Body of pancreas (tissue), 4 donors: ENCODE results near the gene PIP5K1B.

Experiments
- POLR2A ChIP-seq, 3 donors: fragments of 450-650 bp; IDR thresholded peaks; one replicate each; pipeline ENCODE4 v1.6.1; 2016; ENCODE audit warnings: antibody characterized with exemption in 3 of 3, mild to moderate bottlenecking in 2 of 3
- TF ChIP-seq, protein P1 (sequence below), 7 experiments: fragments of 450-650 bp in 4 of 7; fragments of 200-600 bp in 3 of 7; sonication (generic) in 3 of 7; IDR thresholded peaks; one replicate each; pipeline ENCODE4 v1.5.1; 2016 to 2019; ENCODE audit warnings: antibody characterized with exemption in 7 of 7

DNA sequence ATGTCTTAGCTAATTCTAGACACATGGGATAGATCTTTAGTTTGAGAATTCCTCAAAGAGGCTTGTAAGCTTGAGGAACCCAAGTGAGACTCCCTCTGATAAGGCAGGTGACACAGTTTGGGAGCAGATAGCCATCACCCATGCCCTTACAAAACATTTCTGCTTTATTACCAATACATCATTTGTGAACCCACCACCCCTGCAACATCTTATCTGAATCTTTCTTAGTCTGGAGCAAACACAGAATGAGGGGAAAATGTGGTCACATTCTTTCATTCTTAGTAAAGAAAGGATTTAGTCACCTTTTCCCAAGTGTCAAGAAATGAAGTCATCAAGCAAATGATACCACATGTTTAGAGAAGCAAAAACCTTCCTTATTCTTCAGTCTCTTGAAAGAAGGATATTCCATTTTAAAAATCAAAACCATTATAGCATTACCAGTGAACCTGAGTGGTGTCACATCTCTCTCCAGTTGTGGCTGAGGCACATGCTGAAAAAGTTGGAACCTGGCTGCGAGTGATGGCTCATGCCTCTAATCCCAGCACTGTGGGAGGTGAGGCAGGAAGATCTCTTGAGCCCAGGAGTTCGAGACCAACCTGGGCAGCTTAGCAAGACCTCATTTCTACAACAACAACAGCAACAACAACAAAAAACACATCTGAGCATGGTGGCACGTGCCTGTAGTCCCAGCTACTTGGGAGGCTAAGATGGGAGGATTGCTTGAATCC lies 243.0 kb downstream of the PIP5K1B start:
- TF ChIP-seq, protein P1, sequence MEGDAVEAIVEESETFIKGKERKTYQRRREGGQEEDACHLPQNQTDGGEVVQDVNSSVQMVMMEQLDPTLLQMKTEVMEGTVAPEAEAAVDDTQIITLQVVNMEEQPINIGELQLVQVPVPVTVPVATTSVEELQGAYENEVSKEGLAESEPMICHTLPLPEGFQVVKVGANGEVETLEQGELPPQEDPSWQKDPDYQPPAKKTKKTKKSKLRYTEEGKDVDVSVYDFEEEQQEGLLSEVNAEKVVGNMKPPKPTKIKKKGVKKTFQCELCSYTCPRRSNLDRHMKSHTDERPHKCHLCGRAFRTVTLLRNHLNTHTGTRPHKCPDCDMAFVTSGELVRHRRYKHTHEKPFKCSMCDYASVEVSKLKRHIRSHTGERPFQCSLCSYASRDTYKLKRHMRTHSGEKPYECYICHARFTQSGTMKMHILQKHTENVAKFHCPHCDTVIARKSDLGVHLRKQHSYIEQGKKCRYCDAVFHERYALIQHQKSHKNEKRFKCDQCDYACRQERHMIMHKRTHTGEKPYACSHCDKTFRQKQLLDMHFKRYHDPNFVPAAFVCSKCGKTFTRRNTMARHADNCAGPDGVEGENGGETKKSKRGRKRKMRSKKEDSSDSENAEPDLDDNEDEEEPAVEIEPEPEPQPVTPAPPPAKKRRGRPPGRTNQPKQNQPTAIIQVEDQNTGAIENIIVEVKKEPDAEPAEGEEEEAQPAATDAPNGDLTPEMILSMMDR (IDR thresholded peaks at IDR 0.05) = no peak
- no peak for TF ChIP-seq POLR2A (IDR thresholded peaks at IDR 0.05)
